ENCODE data around the gene MCU.

DNA sequence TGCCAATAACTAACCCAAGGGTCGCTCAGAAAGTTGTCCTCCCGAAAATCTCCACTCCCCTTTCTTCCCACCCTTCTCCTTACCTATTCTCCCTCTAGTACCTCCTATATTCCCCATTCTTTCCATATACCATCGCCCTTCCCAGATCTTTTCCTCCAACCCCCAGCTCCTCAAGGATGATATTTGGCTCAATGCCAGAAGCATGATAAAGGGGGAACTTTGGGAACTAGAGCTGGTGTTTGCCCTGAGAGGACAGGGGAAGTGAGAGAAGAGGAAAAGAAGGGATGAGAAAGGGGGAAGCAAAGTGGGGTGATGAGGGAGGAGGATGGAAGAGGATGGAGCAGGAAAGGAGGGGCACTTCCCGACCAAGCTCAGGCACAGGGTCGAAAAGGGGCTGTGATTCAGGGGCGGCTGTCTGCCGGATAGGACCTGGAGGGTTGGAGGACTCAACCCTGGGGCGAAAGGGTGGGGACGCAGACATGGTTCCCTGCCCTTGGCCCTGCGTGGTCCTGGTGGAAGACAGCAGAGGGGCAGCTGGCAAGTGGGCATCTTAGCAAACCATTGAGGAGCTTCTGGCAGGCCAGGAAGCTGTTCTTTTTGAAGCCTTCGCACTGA, 203.4 kb downstream of the MCU start:
- TF ChIP-seq, protein P1, sequence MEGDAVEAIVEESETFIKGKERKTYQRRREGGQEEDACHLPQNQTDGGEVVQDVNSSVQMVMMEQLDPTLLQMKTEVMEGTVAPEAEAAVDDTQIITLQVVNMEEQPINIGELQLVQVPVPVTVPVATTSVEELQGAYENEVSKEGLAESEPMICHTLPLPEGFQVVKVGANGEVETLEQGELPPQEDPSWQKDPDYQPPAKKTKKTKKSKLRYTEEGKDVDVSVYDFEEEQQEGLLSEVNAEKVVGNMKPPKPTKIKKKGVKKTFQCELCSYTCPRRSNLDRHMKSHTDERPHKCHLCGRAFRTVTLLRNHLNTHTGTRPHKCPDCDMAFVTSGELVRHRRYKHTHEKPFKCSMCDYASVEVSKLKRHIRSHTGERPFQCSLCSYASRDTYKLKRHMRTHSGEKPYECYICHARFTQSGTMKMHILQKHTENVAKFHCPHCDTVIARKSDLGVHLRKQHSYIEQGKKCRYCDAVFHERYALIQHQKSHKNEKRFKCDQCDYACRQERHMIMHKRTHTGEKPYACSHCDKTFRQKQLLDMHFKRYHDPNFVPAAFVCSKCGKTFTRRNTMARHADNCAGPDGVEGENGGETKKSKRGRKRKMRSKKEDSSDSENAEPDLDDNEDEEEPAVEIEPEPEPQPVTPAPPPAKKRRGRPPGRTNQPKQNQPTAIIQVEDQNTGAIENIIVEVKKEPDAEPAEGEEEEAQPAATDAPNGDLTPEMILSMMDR (IDR thresholded peaks at IDR 0.05), result no peak
- no peak for TF ChIP-seq EZH2 (IDR thresholded peaks at IDR 0.05)
- no peak for TF ChIP-seq EZH2phosphoT487 (IDR thresholded peaks at IDR 0.05)

Data from neural progenitor cell (in vitro differentiated cells).